HepG2 (cell line): ENCODE data around the gene DNAAF9. TPM values are rescaled to one million over a fixed set of nuclear protein-coding genes. Genes with fewer than 3 reads are reported as not detected.
A peak's percentile ranks its signal among the peaks of the same experiment; 100 is the strongest.

Experiments
- ARID2 ChIP-seq: sonication (generic); formaldehyde crosslinking; IDR thresholded peaks from 2 replicates; pipeline ENCODE4 v1.8.1; 2022; ENCODE audit warnings: mild to moderate bottlenecking, missing genetic modification reagents, borderline replicate concordance
- BHLHE40 ChIP-seq: IDR thresholded peaks from 2 replicates; pipeline ENCODE4 v1.6.1; 2011; ENCODE audit warnings: low read length, improper control_type of control experiment
- FOXK1 ChIP-seq: sonication (generic); formaldehyde crosslinking; IDR thresholded peaks from 2 replicates; pipeline ENCODE4 v1.4.0; 2020; ENCODE audit warnings: low read depth, missing genetic modification reagents, borderline replicate concordance
- FOXP1 ChIP-seq, 2 experiments: fragments of 450-650 bp in 1 of 2; IDR thresholded peaks; 2 replicates each; pipeline ENCODE4 v1.6.1; 2017 to 2018; ENCODE audit warnings: antibody characterized with exemption in 1 of 2
- MIXL1 ChIP-seq: IDR thresholded peaks from 2 replicates; pipeline ENCODE4 v1.6.1; 2016
- SOX5 ChIP-seq: IDR thresholded peaks from 2 replicates; pipeline ENCODE4 v1.6.1; 2016; ENCODE audit warnings: borderline replicate concordance
- SPEN ChIP-seq: sonication (generic); formaldehyde crosslinking; IDR thresholded peaks from 2 replicates; pipeline ENCODE4 v1.5.1; 2020; ENCODE audit warnings: low read depth, mild to moderate bottlenecking, missing genetic modification reagents
- ZFP1 ChIP-seq: IDR thresholded peaks from 2 replicates; pipeline ENCODE4 v1.6.1; 2016
- ZNF232 ChIP-seq: sonication (generic); formaldehyde crosslinking; IDR thresholded peaks from 2 replicates; pipeline ENCODE4 v1.4.0; 2020; ENCODE audit warnings: missing genetic modification reagents, borderline replicate concordance
- ZNF367 ChIP-seq: sonication (generic); formaldehyde crosslinking; IDR thresholded peaks from 2 replicates; pipeline ENCODE4 v1.4.0; 2020; ENCODE audit warnings: missing genetic modification reagents, borderline replicate concordance
- polyA plus RNA-seq, 8 experiments: library from polyadenylated mRNA; depleted of rRNA in 3 of 8; stranded (reverse) in 7 of 8; unstranded in 1 of 8; fragments of >200 nt; fragmentation: Illumina TruSeq in 4 of 8; extraction: Trizol in 4 of 8; gene quantifications; 2 replicates each; pipeline versions ENCODE4 v1.2.1 to v1.2.3, GENCODE V29; 2011 to 2016; ENCODE audit warnings: low read depth in 4 of 8, missing spikeins in 1 of 8, mixed read lengths in 1 of 8; ENCODE audit not compliant: insufficient read depth in 1 of 8
- total RNA-seq, 5 experiments: library from RNA; depleted of rRNA; stranded (reverse); fragments of >200 nt; fragmentation: Illumina TruSeq; extraction: Trizol; gene quantifications; 2 replicates each; pipeline ENCODE4 v1.2.3, GENCODE V29; 2016; ENCODE audit warnings: low read depth in 1 of 5
- TF ChIP-seq, protein P1 (sequence below): fragments of 450-650 bp; IDR thresholded peaks from 2 replicates; pipeline ENCODE4 v1.6.1; 2017
- TF ChIP-seq, protein P2 (sequence below), 2 experiments: sonication (generic) in 1 of 2; formaldehyde crosslinking in 1 of 2; IDR thresholded peaks; 2 replicates each; pipeline versions ENCODE4 v1.4.0 to v1.6.1; 2018 to 2020; ENCODE audit warnings: missing genetic modification reagents in 2 of 2, borderline replicate concordance in 1 of 2, low read depth in 1 of 2, mild to moderate bottlenecking in 1 of 2, missing biosample characterization in 1 of 2
- TF ChIP-seq, protein P3 (sequence below): sonication (generic); formaldehyde crosslinking; IDR thresholded peaks from 2 replicates; pipeline ENCODE4 v1.5.1; 2020; ENCODE audit warnings: mild to moderate bottlenecking, moderate library complexity, missing genetic modification reagents
- TF ChIP-seq, protein P4 (sequence below): sonication (generic); formaldehyde crosslinking; IDR thresholded peaks from 2 replicates; pipeline ENCODE4 v1.4.0; 2020; ENCODE audit warnings: low read depth, missing genetic modification reagents
- TF ChIP-seq, protein P5 (sequence below): sonication (generic); formaldehyde crosslinking; IDR thresholded peaks from 2 replicates; pipeline ENCODE4; 2020; ENCODE audit warnings: missing genetic modification reagents, mild to moderate bottlenecking, borderline replicate concordance
- TF ChIP-seq, protein P6 (sequence below): sonication (generic); formaldehyde crosslinking; conservative IDR thresholded peaks from 2 replicates; pipeline ENCODE4 v1.5.0; 2020; ENCODE audit warnings: missing genetic modification reagents

Gene DNAAF9
- total and polyA plus RNA-seq, 2 of the 13 experiments (the other 11 are each of a cell fraction or from before 2014, with no cell fraction given) = 10.5 to 14.9 TPM

DNA sequence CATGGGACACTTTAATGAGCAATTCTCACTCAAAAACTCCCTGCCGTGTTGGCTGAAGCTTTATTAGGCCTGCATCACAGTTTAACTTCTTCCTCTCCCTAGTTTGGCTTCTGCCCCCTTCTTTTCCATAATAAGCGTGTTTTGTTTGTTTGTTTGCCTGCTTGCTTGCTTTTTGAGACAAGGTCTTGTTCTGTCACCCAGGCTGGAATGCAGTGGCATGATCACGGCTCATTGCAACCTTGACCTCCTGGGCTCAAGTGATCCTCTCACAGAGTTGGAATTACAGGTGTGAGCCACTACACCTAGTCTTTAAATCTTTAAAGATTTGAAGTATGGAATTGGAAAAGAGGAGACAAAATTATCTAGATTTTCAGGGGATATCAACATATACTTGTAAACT, 25.4 kb upstream of the DNAAF9 start (continued):
- TF ChIP-seq ZNF232 (CRISPR knock-in tag) (0 out of 2 replicates have a peak, but pooled peaks have one; percentile 49), BHLHE40 (no peak), SOX5 (CRISPR knock-in tag) (peak; percentile 46; the same call in 1 of the 2 replicates), ZFP1 (CRISPR knock-in tag) (no peak), ARID2 (CRISPR knock-in tag) (no peak), FOXK1 (CRISPR knock-in tag) (0 out of 2 replicates have a peak, but pooled peaks have one; percentile 10), SPEN (CRISPR knock-in tag) (no peak; the same call in 1 of the 2 replicates), ZNF367 (CRISPR knock-in tag) (no peak), MIXL1 (CRISPR knock-in tag) (0 out of 2 replicates have a peak, but pooled peaks have one; percentile 44), FOXP1 (IDR thresholded peaks at IDR 0.05) (no peak), FOXP1 (CRISPR knock-in tag; IDR thresholded peaks at IDR 0.05) (peak; percentile 89)
- TF ChIP-seq, protein P1, sequence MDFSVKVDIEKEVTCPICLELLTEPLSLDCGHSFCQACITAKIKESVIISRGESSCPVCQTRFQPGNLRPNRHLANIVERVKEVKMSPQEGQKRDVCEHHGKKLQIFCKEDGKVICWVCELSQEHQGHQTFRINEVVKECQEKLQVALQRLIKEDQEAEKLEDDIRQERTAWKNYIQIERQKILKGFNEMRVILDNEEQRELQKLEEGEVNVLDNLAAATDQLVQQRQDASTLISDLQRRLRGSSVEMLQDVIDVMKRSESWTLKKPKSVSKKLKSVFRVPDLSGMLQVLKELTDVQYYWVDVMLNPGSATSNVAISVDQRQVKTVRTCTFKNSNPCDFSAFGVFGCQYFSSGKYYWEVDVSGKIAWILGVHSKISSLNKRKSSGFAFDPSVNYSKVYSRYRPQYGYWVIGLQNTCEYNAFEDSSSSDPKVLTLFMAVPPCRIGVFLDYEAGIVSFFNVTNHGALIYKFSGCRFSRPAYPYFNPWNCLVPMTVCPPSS = no peak
- TF ChIP-seq, protein P2, sequence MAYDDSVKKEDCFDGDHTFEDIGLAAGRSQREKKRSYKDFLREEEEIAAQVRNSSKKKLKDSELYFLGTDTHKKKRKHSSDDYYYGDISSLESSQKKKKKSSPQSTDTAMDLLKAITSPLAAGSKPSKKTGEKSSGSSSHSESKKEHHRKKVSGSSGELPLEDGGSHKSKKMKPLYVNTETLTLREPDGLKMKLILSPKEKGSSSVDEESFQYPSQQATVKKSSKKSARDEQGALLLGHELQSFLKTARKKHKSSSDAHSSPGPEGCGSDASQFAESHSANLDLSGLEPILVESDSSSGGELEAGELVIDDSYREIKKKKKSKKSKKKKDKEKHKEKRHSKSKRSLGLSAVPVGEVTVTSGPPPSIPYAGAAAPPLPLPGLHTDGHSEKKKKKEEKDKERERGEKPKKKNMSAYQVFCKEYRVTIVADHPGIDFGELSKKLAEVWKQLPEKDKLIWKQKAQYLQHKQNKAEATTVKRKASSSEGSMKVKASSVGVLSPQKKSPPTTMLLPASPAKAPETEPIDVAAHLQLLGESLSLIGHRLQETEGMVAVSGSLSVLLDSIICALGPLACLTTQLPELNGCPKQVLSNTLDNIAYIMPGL (CRISPR knock-in tag; IDR thresholded peaks at IDR 0.05; ENCODE audit: borderline replicate concordance in 1 of 2, low read depth in 1 of 2) = 0 out of 4 replicates have a peak, but pooled peaks of 1 of the 2 experiments have one; percentile 27
- TF ChIP-seq, protein P3, sequence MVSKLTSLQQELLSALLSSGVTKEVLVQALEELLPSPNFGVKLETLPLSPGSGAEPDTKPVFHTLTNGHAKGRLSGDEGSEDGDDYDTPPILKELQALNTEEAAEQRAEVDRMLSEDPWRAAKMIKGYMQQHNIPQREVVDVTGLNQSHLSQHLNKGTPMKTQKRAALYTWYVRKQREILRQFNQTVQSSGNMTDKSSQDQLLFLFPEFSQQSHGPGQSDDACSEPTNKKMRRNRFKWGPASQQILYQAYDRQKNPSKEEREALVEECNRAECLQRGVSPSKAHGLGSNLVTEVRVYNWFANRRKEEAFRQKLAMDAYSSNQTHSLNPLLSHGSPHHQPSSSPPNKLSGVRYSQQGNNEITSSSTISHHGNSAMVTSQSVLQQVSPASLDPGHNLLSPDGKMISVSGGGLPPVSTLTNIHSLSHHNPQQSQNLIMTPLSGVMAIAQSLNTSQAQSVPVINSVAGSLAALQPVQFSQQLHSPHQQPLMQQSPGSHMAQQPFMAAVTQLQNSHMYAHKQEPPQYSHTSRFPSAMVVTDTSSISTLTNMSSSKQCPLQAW (CRISPR knock-in tag) = peak; percentile 39; the same call in 1 of the 2 replicates
- TF ChIP-seq, protein P4, sequence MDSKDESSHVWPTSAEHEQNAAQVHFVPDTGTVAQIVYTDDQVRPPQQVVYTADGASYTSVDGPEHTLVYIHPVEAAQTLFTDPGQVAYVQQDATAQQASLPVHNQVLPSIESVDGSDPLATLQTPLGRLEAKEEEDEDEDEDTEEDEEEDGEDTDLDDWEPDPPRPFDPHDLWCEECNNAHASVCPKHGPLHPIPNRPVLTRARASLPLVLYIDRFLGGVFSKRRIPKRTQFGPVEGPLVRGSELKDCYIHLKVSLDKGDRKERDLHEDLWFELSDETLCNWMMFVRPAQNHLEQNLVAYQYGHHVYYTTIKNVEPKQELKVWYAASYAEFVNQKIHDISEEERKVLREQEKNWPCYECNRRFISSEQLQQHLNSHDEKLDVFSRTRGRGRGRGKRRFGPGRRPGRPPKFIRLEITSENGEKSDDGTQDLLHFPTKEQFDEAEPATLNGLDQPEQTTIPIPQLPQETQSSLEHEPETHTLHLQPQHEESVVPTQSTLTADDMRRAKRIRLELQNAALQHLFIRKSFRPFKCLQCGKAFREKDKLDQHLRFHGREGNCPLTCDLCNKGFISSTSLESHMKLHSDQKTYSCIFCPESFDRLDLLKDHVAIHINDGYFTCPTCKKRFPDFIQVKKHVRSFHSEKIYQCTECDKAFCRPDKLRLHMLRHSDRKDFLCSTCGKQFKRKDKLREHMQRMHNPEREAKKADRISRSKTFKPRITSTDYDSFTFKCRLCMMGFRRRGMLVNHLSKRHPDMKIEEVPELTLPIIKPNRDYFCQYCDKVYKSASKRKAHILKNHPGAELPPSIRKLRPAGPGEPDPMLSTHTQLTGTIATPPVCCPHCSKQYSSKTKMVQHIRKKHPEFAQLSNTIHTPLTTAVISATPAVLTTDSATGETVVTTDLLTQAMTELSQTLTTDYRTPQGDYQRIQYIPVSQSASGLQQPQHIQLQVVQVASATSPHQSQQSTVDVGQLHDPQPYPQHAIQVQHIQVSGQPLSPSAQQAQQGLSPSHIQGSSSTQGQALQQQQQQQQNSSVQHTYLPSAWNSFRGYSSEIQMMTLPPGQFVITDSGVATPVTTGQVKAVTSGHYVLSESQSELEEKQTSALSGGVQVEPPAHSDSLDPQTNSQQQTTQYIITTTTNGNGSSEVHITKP = no peak
- TF ChIP-seq, protein P5, sequence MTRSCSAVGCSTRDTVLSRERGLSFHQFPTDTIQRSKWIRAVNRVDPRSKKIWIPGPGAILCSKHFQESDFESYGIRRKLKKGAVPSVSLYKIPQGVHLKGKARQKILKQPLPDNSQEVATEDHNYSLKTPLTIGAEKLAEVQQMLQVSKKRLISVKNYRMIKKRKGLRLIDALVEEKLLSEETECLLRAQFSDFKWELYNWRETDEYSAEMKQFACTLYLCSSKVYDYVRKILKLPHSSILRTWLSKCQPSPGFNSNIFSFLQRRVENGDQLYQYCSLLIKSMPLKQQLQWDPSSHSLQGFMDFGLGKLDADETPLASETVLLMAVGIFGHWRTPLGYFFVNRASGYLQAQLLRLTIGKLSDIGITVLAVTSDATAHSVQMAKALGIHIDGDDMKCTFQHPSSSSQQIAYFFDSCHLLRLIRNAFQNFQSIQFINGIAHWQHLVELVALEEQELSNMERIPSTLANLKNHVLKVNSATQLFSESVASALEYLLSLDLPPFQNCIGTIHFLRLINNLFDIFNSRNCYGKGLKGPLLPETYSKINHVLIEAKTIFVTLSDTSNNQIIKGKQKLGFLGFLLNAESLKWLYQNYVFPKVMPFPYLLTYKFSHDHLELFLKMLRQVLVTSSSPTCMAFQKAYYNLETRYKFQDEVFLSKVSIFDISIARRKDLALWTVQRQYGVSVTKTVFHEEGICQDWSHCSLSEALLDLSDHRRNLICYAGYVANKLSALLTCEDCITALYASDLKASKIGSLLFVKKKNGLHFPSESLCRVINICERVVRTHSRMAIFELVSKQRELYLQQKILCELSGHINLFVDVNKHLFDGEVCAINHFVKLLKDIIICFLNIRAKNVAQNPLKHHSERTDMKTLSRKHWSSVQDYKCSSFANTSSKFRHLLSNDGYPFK (CRISPR knock-in tag) = no peak
- TF ChIP-seq, protein P6, sequence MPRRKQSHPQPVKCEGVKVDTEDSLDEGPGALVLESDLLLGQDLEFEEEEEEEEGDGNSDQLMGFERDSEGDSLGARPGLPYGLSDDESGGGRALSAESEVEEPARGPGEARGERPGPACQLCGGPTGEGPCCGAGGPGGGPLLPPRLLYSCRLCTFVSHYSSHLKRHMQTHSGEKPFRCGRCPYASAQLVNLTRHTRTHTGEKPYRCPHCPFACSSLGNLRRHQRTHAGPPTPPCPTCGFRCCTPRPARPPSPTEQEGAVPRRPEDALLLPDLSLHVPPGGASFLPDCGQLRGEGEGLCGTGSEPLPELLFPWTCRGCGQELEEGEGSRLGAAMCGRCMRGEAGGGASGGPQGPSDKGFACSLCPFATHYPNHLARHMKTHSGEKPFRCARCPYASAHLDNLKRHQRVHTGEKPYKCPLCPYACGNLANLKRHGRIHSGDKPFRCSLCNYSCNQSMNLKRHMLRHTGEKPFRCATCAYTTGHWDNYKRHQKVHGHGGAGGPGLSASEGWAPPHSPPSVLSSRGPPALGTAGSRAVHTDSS (CRISPR knock-in tag) = no peak
